Prostate gland (tissue), 2 donors: Measurements from ENCODE around the gene CDRT4. TPM values are rescaled to one million over a fixed set of nuclear protein-coding genes. Genes with fewer than 3 reads are reported as not detected.

Experiments
- DNase-seq: peaks from one replicate; pipeline ENCODE4 v3.0.0-alpha.2; 2019; ENCODE audit warnings: low spot score
- H3K27ac ChIP-seq, 2 donors: fragments of 200-600 bp; sonication (generic); 2 replicates each; pipeline ENCODE4 v1.5.1; 2017 to 2019
- H3K27me3 ChIP-seq: fragments of 200-600 bp; sonication (generic); replicated peaks from 2 replicates; pipeline ENCODE4 v1.5.1; 2019; ENCODE audit not compliant: insufficient read depth
- H3K36me3 ChIP-seq, 2 donors: fragments of 200-600 bp; sonication (generic); 1 replicate in 1 of 2; 2 replicates in 1 of 2; pipeline versions ENCODE4 v1.5.1 to v1.8.1; 2017 to 2019
- H3K4me1 ChIP-seq: fragments of 200-600 bp; sonication (generic); replicated peaks from 2 replicates; pipeline ENCODE4 v1.5.1; 2019
- H3K4me3 ChIP-seq, 2 donors: fragments of 200-600 bp; sonication (generic); 2 replicates each; pipeline ENCODE4 v1.5.1; 2017 to 2019
- H3K9me3 ChIP-seq: fragments of 200-600 bp; sonication (generic); 2 replicates; pipeline ENCODE4 v1.5.1; 2017
- CTCF ChIP-seq, 4 experiments: fragments of 200-600 bp in 2 of 4; fragments of 450-650 bp in 2 of 4; sonication (generic) in 2 of 4; IDR thresholded peaks; 1 replicate in 3 of 4; 2 replicates in 1 of 4; pipeline ENCODE4 v1.5.1; 2016 to 2019; ENCODE audit warnings: antibody characterized with exemption in 4 of 4, mild to moderate bottlenecking in 2 of 4, moderate library complexity in 2 of 4
- POLR2A ChIP-seq: fragments of 450-650 bp; IDR thresholded peaks from one replicate; pipeline ENCODE4 v1.6.1; 2016; ENCODE audit warnings: antibody characterized with exemption, mild to moderate bottlenecking
- POLR2AphosphoS5 ChIP-seq: sonication (generic); formaldehyde crosslinking; IDR thresholded peaks from one replicate; pipeline ENCODE4 v1.6.1; 2017; ENCODE audit warnings: antibody characterized with exemption
- WGBS: methylation state at CpG from one replicate; pipeline ENCODE4 v1.1.5; 2018; 5-methylcytosine and 5-hydroxymethylcytosine counted together
- intact Hi-C: fragments of 100-400 bp; cut with DNase I; formaldehyde crosslinking; loops from one replicate; pipeline ENCODE4 v1.14.2; 2022
- total RNA-seq, 2 donors: library from RNA; depleted of rRNA; stranded (reverse); fragments of >200 nt; gene quantifications; one replicate each; pipeline ENCODE4 v1.1.0, GENCODE V29; 2016

CDRT4 gene
- total RNA-seq, 2 donors from 2014 or later = 8.5 to 13.0 TPM

- Histone ChIP-seq H3K4me1 (no peaks in the 10 kb centered on the region), H3K36me3 (no peaks in the 10 kb centered on the region), H3K27me3 (no peaks in the 10 kb centered on the region), H3K9me3 (no peaks in the 10 kb centered on the region), H3K27ac (no peak overlapping the region), H3K4me3 (no peak overlapping the region)
- TF ChIP-seq POLR2AphosphoS5 = no peak
- no peak for TF ChIP-seq CTCF (IDR thresholded peaks at IDR 0.05)
- no peak for TF ChIP-seq POLR2A
- intact Hi-C loops = loop anchor here (2.0 to 10.0 kb wide), 2 partner anchors 41 to 1199 kb away; partner anchors contain the start of gene HS3ST3B1
- 87% methylated on average over 2 of the region's 2 CpGs for WGBS
- DNase-seq = no peak
Measured at GRCh38 chr17:15503731-15504130, 36.3 kb upstream of the CDRT4 start.

GRCh38 chr17:15502369-15503112, 35.1 kb upstream of the CDRT4 start:
- intact Hi-C loops = loop anchor here (1.0 to 10.0 kb wide), 3 partner anchors 40 to 1198 kb away; partner anchors contain the start of gene HS3ST3B1
- H3K9me3 ChIP-seq = no peaks in the 10 kb centered on the region
- H3K4me3 ChIP-seq = peak overlapping the region in 1 of 2 donors; percentile 2
- no peaks in the 10 kb centered on the region for H3K27me3 ChIP-seq
- peak; percentile 66 for TF ChIP-seq POLR2AphosphoS5
- peak; percentile 6 for TF ChIP-seq POLR2A
- TF ChIP-seq CTCF (IDR thresholded peaks at IDR 0.05) = peak; percentile 63 to 87 (median 76)
- DNase-seq = peak; percentile 84
- 13% methylated on average over 32 of the region's 32 CpGs for WGBS
- H3K27ac ChIP-seq = peak overlapping the region; percentile 28 to 47
- H3K4me1 ChIP-seq = no peaks in the 10 kb centered on the region
- H3K36me3 ChIP-seq = no peaks in the 10 kb centered on the region

GRCh38 chr17:15501793-15502192, 34.4 kb upstream of the CDRT4 start:
- Histone ChIP-seq H3K36me3 (no peaks in the 10 kb centered on the region), H3K27me3 (no peaks in the 10 kb centered on the region), H3K4me3 (no peak overlapping the region), H3K4me1 (no peaks in the 10 kb centered on the region), H3K9me3 (no peaks in the 10 kb centered on the region), H3K27ac (peak overlapping the region in 1 of 2 donors; percentile 47)
- TF ChIP-seq POLR2AphosphoS5 (no peak), CTCF (IDR thresholded peaks at IDR 0.05) (no peak), POLR2A (no peak)
- WGBS = 74% methylated on average over 7 of the region's 7 CpGs
- DNase-seq = no peak
- intact Hi-C loops = loop anchor here (1.0 to 10.0 kb wide), 3 partner anchors 39 to 1197 kb away; partner anchors contain the start of gene HS3ST3B1

DNA sequence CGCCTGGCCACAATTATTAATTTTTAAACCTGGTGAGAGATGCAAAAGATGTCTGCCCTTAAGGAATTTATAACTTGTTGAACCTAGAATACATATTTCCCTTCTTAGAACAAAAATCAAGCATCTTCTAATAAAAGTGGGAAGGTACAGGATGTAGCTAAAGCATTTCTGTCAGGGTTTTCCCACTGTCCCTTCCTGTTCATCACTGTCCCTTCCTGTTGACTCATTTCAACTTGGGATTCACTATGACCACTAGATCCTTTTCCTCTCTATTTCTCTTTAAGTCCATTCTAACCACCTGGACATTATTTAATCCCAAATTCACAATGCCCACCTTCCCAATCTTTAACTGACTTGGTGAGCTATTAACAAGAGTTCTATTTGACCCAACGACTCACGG, 33.9 kb upstream of the CDRT4 start:
- no peak overlapping the region for H3K4me3 ChIP-seq
- no peaks in the 10 kb centered on the region for H3K4me1 ChIP-seq
- H3K27me3 ChIP-seq = no peaks in the 10 kb centered on the region
- intact Hi-C loops = loop anchor here (10.0 kb wide), 1 partner anchor 1196 kb away; the partner anchor contains the start of gene HS3ST3B1
- WGBS = 80% methylated on average over 3 of the region's 3 CpGs
- no peak for DNase-seq
- H3K36me3 ChIP-seq = no peaks in the 10 kb centered on the region
- TF ChIP-seq CTCF (IDR thresholded peaks at IDR 0.05) (no peak), POLR2A (no peak), POLR2AphosphoS5 (no peak)
- H3K9me3 ChIP-seq = no peaks in the 10 kb centered on the region
- no peak overlapping the region for H3K27ac ChIP-seq

GRCh38 chr17:15498107-15498506, 30.7 kb upstream of the CDRT4 start:
- DNase-seq = no peak
- WGBS = 95% methylated on average over 2 of the region's 2 CpGs
- Histone ChIP-seq H3K4me3 (no peak overlapping the region), H3K27me3 (no peaks in the 10 kb centered on the region), H3K27ac (no peak overlapping the region), H3K4me1 (no peaks in the 10 kb centered on the region), H3K9me3 (no peaks in the 10 kb centered on the region), H3K36me3 (no peaks in the 10 kb centered on the region)
- intact Hi-C loops = no loop called here
- TF ChIP-seq CTCF (IDR thresholded peaks at IDR 0.05) = no peak
- TF ChIP-seq POLR2AphosphoS5 = no peak
- TF ChIP-seq POLR2A = no peak
